Cardiac muscle cell (in vitro differentiated cells and primary cell): ENCODE data around the gene NXT1. TPM values are rescaled to one million over a fixed set of nuclear protein-coding genes. Genes with fewer than 3 reads are reported as not detected.
A peak's percentile ranks its signal among the peaks of the same experiment; 100 is the strongest.

Experiments used
- DNase-seq, 2 donors: peaks; one replicate each; pipeline versions ENCODE4 v3.0.0 to v3.0.0-alpha.2; 2010 to 2017; ENCODE audit warnings: low read depth in 1 of 2, low spot score in 1 of 2
- H3K27ac ChIP-seq: fragments of 200-600 bp; sonication (generic); 2 replicates; pipeline ENCODE4 v1.5.1; 2016
- H3K27me3 ChIP-seq: fragments of 200-600 bp; sonication (generic); 2 replicates; pipeline ENCODE4 v1.6.0; 2016; ENCODE audit warnings: control low read depth
- H3K36me3 ChIP-seq: fragments of 200-600 bp; sonication (generic); 2 replicates; pipeline ENCODE4 v1.5.1; 2016; ENCODE audit warnings: control low read depth
- H3K4me1 ChIP-seq: fragments of 200-600 bp; sonication (generic); 2 replicates; pipeline ENCODE4 v1.8.1; 2017; ENCODE audit warnings: low read depth, mild to moderate bottlenecking, mixed run types
- H3K4me3 ChIP-seq: fragments of 200-600 bp; sonication (generic); 2 replicates; pipeline ENCODE4 v1.5.1; 2016; ENCODE audit warnings: mild to moderate bottlenecking
- H3K9me3 ChIP-seq: fragments of 200-600 bp; sonication (generic); 2 replicates; pipeline ENCODE4 v1.5.1; 2017; ENCODE audit warnings: low read depth, mild to moderate bottlenecking, control low read depth
- CTCF ChIP-seq: IDR thresholded peaks from 2 replicates; pipeline ENCODE4 v1.5.1; 2012; ENCODE audit warnings: low read depth, mild to moderate bottlenecking, low read length
- polyA plus RNA-seq: library from polyadenylated mRNA; unstranded; fragments of >200 nt; fragmentation: Nextera tagmentation; extraction: Ambion mirVana; gene quantifications from 2 replicates; pipeline ENCODE4 v1.2.1, GENCODE V29; 2016
- total RNA-seq: library from RNA; depleted of rRNA; stranded (reverse); fragments of >200 nt; gene quantifications from 2 replicates; pipeline ENCODE4 v1.2.3, GENCODE V29; 2016

The NXT1 gene
- total and polyA plus RNA-seq, 2 experiments from 2014 or later = 27.4 to 29.1 TPM

GRCh38 chr20:23393996-23394775, 43.6 kb downstream of the NXT1 start:
- no peaks in the 10 kb centered on the region for H3K9me3 ChIP-seq
- no peak for DNase-seq
- H3K27ac ChIP-seq = no peak overlapping the region
- H3K4me1 ChIP-seq = no peaks in the 10 kb centered on the region
- H3K36me3 ChIP-seq = peaks cover 15% of the 10 kb centered on the region
- no peak overlapping the region for H3K4me3 ChIP-seq
- no peaks in the 10 kb centered on the region for H3K27me3 ChIP-seq
- TF ChIP-seq CTCF = no peak

GRCh38 chr20:23396950-23397627, 46.5 kb downstream of the NXT1 start:
- H3K9me3 ChIP-seq = no peaks in the 10 kb centered on the region
- H3K27me3 ChIP-seq = no peaks in the 10 kb centered on the region
- peak in 1 of 2 donors; percentile 23 for DNase-seq
- H3K36me3 ChIP-seq = peaks cover 9% of the 10 kb centered on the region
- H3K4me3 ChIP-seq = no peak overlapping the region
- peaks cover 14% of the 10 kb centered on the region for H3K4me1 ChIP-seq
- no peak overlapping the region for H3K27ac ChIP-seq
- TF ChIP-seq CTCF = no peak

GRCh38 chr20:23397961-23398360, 47.4 kb downstream of the NXT1 start:
- Histone ChIP-seq H3K27me3 (no peaks in the 10 kb centered on the region), H3K4me1 (peaks cover 14% of the 10 kb centered on the region), H3K36me3 (peaks cover 9% of the 10 kb centered on the region), H3K4me3 (no peak overlapping the region), H3K27ac (no peak overlapping the region), H3K9me3 (no peaks in the 10 kb centered on the region)
- DNase-seq = peak in 1 of 2 donors; percentile 58
- TF ChIP-seq CTCF = no peak

GRCh38 chr20:23399568-23400241, 49.1 kb downstream of the NXT1 start:
- Histone ChIP-seq H3K4me1 (peaks cover 14% of the 10 kb centered on the region), H3K27ac (no peak overlapping the region), H3K9me3 (no peaks in the 10 kb centered on the region), H3K4me3 (no peak overlapping the region), H3K27me3 (no peaks in the 10 kb centered on the region), H3K36me3 (peaks cover 3% of the 10 kb centered on the region)
- DNase-seq = peak; percentile 22 to 61
- no peak for TF ChIP-seq CTCF

- Histone ChIP-seq H3K27me3 (no peaks in the 10 kb centered on the region), H3K36me3 (no peaks in the 10 kb centered on the region), H3K9me3 (no peaks in the 10 kb centered on the region), H3K4me1 (peaks cover 14% of the 10 kb centered on the region), H3K27ac (peak overlapping the region; percentile 52), H3K4me3 (no peak overlapping the region)
- TF ChIP-seq CTCF = no peak
- no peak for DNase-seq
Observed at GRCh38 chr20:23401051-23401450, 50.5 kb downstream of the NXT1 start.
